ENCODE measurements around the gene WDR64.
"Not testable (repeated sequence)": the region's sequence is repeated elsewhere in the genome, so short reads cannot be mapped to it uniquely, and the experiment has no call there.

Gene WDR64

GRCh38 chr1:241701483-241702295, 49.6 kb downstream of the WDR64 start:
- DNase-seq (ENCODE audit: low read depth in 2 of 2): no peak

GRCh38 chr1:241702442-241703373, 50.6 kb downstream of the WDR64 start:
- no peak for DNase-seq (ENCODE audit: low read depth in 2 of 2)

- not testable (repeated sequence) for DNase-seq (ENCODE audit: low read depth in 2 of 2)
Measured at GRCh38 chr1:241703739-241704138, 51.7 kb downstream of the WDR64 start.

GRCh38 chr1:241706257-241706656, 54.2 kb downstream of the WDR64 start:
- DNase-seq (ENCODE audit: low read depth in 2 of 2): no peak

- peak in 1 of 2 experiments; percentile 19 for DNase-seq (ENCODE audit: low read depth in 2 of 2)
Measured at GRCh38 chr1:241706967-241707366, 54.9 kb downstream of the WDR64 start.

GRCh38 chr1:241707442-241707841, 55.4 kb downstream of the WDR64 start:
- no peak for DNase-seq (ENCODE audit: low read depth in 2 of 2)

GRCh38 chr1:241711326-241711725, 59.2 kb downstream of the WDR64 start:
- no peak for DNase-seq (ENCODE audit: low read depth in 2 of 2)

- no peak for DNase-seq (ENCODE audit: low read depth in 2 of 2)
Measured at GRCh38 chr1:241713316-241713715, 61.2 kb downstream of the WDR64 start.

GRCh38 chr1:241714321-241715218, 62.5 kb downstream of the WDR64 start:
- no peak for DNase-seq (ENCODE audit: low read depth in 2 of 2)

- no peak for DNase-seq (ENCODE audit: low read depth in 2 of 2)
Measured at GRCh38 chr1:241715435-241715834, 63.4 kb downstream of the WDR64 start.

- DNase-seq (ENCODE audit: low read depth in 2 of 2): no peak
Measured at GRCh38 chr1:241715956-241716355, 63.9 kb downstream of the WDR64 start.

GRCh38 chr1:241716915-241717656, 65.0 kb downstream of the WDR64 start:
- no peak for DNase-seq (ENCODE audit: low read depth in 2 of 2)

GRCh38 chr1:241717975-241718374, 65.9 kb downstream of the WDR64 start:
- DNase-seq (ENCODE audit: low read depth in 2 of 2): no peak

GRCh38 chr1:241721011-241721410, 68.9 kb downstream of the WDR64 start:
- no peak for DNase-seq (ENCODE audit: low read depth in 2 of 2)

GRCh38 chr1:241722947-241723346, 70.9 kb downstream of the WDR64 start:
- DNase-seq (ENCODE audit: low read depth in 2 of 2): no peak

GRCh38 chr1:241724741-241725356, 72.8 kb downstream of the WDR64 start:
- no peak for DNase-seq (ENCODE audit: low read depth in 2 of 2)

GRCh38 chr1:241730031-241730430, 78.0 kb downstream of the WDR64 start:
- no peak for DNase-seq (ENCODE audit: low read depth in 2 of 2)

GRCh38 chr1:241733899-241734298, 81.8 kb downstream of the WDR64 start:
- no peak for DNase-seq (ENCODE audit: low read depth in 2 of 2)

GRCh38 chr1:241734533-241734932, 82.5 kb downstream of the WDR64 start:
- no peak for DNase-seq (ENCODE audit: low read depth in 2 of 2)

- not testable (repeated sequence) for DNase-seq (ENCODE audit: low read depth in 2 of 2)
Measured at GRCh38 chr1:241735493-241735926, 83.4 kb downstream of the WDR64 start.

All from fibroblast of skin of left biceps (primary cell).